GM13976 (cell line): ENCODE data around the gene NUFIP1.
"Not testable (repeated sequence)": the region's sequence is repeated elsewhere in the genome, so short reads cannot be mapped to it uniquely, and the experiment has no call there.

Experiments used
- DNase-seq: peaks from one replicate; pipeline ENCODE4 v3.0.0; 2012; ENCODE audit warnings: low spot score
- CTCF ChIP-seq: IDR thresholded peaks from 2 replicates; pipeline ENCODE4 v1.5.1; 2012; ENCODE audit warnings: borderline replicate concordance, mild to moderate bottlenecking; ENCODE audit not compliant: insufficient read depth; ENCODE audit errors: extremely low read depth, missing control alignments, control extremely low read depth
- in situ Hi-C: fragments of 300-500 bp; cut with MboI; formaldehyde crosslinking; loops from one replicate; pipeline ENCODE4 v1.12.0; 2022; ENCODE audit warnings: low sequenced_read_pairs, mixed read lengths, inconsistent platforms; ENCODE audit not compliant: unreplicated experiment

The NUFIP1 gene

GRCh38 chr13:44989071-44989889 lies at the start of gene NUFIP1, which contains the start of gene GPALPP1:
NUFIP1 (minus strand) TSS chr13:44989471; CDS start chr13:44989436, 35 bp downstream.
GPALPP1 (plus strand) TSS chr13:44989538; CDS start chr13:44989655, 117 bp downstream.
- DNase-seq: peak; percentile 98
- TF ChIP-seq CTCF: no peak
- in situ Hi-C loops: no loop called here

- DNase-seq: no peak
- in situ Hi-C loops: no loop called here
- TF ChIP-seq CTCF: no peak
These were observed 46.9 kb upstream of the NUFIP1 start for GRCh38 chr13:45036206-45036605.

GRCh38 chr13:45034342-45034741 lies 45.1 kb upstream of the NUFIP1 start:
- DNase-seq: no peak
- in situ Hi-C loops: no loop called here
- TF ChIP-seq CTCF: no peak

- in situ Hi-C loops: no loop called here
- no peak for TF ChIP-seq CTCF
- DNase-seq: no peak
These were observed 35.6 kb upstream of the NUFIP1 start for GRCh38 chr13:45024847-45025246.

- no peak for DNase-seq
- in situ Hi-C loops: no loop called here
- TF ChIP-seq CTCF: no peak
These were observed 32.0 kb upstream of the NUFIP1 start for GRCh38 chr13:45021250-45021649.

- DNase-seq, in situ Hi-C loops: not testable (repeated sequence)
These were observed 30.7 kb upstream of the NUFIP1 start for GRCh38 chr13:45019981-45020380.

- TF ChIP-seq CTCF: no peak
- no peak for DNase-seq
- in situ Hi-C loops: no loop called here
These were observed 27.6 kb upstream of the NUFIP1 start for GRCh38 chr13:45016792-45017425.
